Measurements from ENCODE around the gene MRPL55. TPM values are rescaled to one million over a fixed set of nuclear protein-coding genes. Genes with fewer than 3 reads are reported as not detected.

MRPL55 gene
- total RNA-seq, 1 donor: 51.4 TPM

DNA sequence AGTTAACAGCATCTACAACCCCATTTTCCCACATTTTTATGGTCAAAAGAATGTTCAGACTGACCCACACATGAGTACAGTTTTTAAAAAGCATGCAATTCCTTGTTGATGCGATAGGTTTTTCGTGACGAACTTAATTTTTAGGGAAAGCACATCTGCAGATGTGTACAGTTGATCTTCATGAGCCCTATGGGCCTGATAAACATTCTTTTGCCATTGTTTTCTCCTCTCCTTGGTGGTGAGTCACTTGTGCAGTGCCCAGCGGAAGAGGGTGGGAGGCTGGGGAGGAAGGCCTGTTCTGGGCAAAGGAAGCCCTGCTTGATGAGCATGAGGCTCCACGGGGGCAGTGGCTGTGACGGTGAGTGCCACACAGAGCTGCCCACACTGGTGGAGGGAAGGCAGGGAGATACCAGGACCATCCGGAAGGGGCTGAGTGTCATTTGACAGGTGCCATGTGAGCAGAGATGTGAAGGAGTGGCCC, 21.3 kb downstream of the MRPL55 start:
- peak overlapping the region; percentile 100 for H3K4me2 ChIP-seq (ENCODE audit: insufficient read depth, low read length)
- H3K27me3 ChIP-seq (ENCODE audit: insufficient read depth, low read length): no peaks in the 10 kb centered on the region
- H4K20me1 ChIP-seq (ENCODE audit: insufficient read depth, low read length): peaks cover 98% of the 10 kb centered on the region
- H3K79me2 ChIP-seq (ENCODE audit: insufficient read depth, low read length): peaks cover 100% of the 10 kb centered on the region
- peak; percentile 93 for DNase-seq (ENCODE audit: insufficient read length, low spot score, missing footprints)
- peaks cover 65% of the 10 kb centered on the region for H3K4me1 ChIP-seq (ENCODE audit: insufficient read depth, low read length)
- peak overlapping the region; percentile 91 for H3K27ac ChIP-seq (ENCODE audit: low read depth, low read length)
- H2AFZ ChIP-seq (ENCODE audit: low read length): no peak overlapping the region
- H3K36me3 ChIP-seq (ENCODE audit: insufficient read depth, low read length): peaks cover 44% of the 10 kb centered on the region
- no peaks in the 10 kb centered on the region for H3K9me3 ChIP-seq (ENCODE audit: low read depth, low read length)
- peak overlapping the region; percentile 48 for H3K4me3 ChIP-seq (ENCODE audit: insufficient read depth, low read length)
- TF ChIP-seq, protein P1, sequence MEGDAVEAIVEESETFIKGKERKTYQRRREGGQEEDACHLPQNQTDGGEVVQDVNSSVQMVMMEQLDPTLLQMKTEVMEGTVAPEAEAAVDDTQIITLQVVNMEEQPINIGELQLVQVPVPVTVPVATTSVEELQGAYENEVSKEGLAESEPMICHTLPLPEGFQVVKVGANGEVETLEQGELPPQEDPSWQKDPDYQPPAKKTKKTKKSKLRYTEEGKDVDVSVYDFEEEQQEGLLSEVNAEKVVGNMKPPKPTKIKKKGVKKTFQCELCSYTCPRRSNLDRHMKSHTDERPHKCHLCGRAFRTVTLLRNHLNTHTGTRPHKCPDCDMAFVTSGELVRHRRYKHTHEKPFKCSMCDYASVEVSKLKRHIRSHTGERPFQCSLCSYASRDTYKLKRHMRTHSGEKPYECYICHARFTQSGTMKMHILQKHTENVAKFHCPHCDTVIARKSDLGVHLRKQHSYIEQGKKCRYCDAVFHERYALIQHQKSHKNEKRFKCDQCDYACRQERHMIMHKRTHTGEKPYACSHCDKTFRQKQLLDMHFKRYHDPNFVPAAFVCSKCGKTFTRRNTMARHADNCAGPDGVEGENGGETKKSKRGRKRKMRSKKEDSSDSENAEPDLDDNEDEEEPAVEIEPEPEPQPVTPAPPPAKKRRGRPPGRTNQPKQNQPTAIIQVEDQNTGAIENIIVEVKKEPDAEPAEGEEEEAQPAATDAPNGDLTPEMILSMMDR (IDR thresholded peaks at IDR 0.05; ENCODE audit: extremely low read depth, low read depth, low read length): peak; percentile 24

DNA sequence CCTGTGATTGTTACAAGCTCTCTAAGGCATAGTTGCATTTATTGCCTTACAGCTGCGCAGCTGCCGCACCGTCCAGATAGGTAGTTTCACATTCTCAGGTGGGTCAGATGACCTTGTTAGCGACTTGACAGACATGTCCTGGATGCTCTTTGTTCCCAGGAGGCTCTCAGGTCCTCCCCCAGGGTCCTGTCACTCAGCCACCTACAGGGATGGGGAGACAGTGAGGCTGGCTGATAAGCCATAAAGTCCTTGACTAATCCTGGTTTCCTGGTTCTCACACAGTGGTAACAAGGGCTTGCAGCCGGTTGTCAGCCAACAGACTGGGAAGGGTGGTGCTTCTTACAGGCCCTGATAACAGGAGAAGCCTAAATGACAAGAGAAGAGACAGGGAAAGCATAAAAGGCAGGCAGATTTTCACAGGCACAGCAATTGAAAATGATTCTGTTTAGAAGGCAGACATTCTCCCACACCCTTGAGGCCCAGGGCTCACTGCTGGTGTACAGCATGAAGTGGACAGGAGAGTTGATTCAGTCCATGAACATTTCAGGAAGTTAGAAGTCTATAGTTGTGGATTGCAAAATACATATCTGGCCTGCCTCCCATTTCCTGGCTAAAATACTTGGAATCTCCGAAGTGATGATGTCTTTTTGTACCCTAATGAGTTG, 23.7 kb downstream of the MRPL55 start:
- peak; percentile 92 for DNase-seq (ENCODE audit: insufficient read length, low spot score, missing footprints)
- H3K27ac ChIP-seq (ENCODE audit: low read depth, low read length): peak overlapping the region; percentile 91
- peak overlapping the region; percentile 100 for H3K4me2 ChIP-seq (ENCODE audit: insufficient read depth, low read length)
- H3K4me1 ChIP-seq (ENCODE audit: insufficient read depth, low read length): peaks cover 68% of the 10 kb centered on the region
- peaks cover 83% of the 10 kb centered on the region for H4K20me1 ChIP-seq (ENCODE audit: insufficient read depth, low read length)
- H2AFZ ChIP-seq (ENCODE audit: low read length): no peak overlapping the region
- no peaks in the 10 kb centered on the region for H3K27me3 ChIP-seq (ENCODE audit: insufficient read depth, low read length)
- no peaks in the 10 kb centered on the region for H3K9me3 ChIP-seq (ENCODE audit: low read depth, low read length)
- H3K36me3 ChIP-seq (ENCODE audit: insufficient read depth, low read length): peaks cover 29% of the 10 kb centered on the region
- H3K79me2 ChIP-seq (ENCODE audit: insufficient read depth, low read length): peaks cover 94% of the 10 kb centered on the region
- TF ChIP-seq, protein P1 (IDR thresholded peaks at IDR 0.05; ENCODE audit: extremely low read depth, low read depth, low read length): no peak
- H3K4me3 ChIP-seq (ENCODE audit: insufficient read depth, low read length): peak overlapping the region; percentile 94

DNA sequence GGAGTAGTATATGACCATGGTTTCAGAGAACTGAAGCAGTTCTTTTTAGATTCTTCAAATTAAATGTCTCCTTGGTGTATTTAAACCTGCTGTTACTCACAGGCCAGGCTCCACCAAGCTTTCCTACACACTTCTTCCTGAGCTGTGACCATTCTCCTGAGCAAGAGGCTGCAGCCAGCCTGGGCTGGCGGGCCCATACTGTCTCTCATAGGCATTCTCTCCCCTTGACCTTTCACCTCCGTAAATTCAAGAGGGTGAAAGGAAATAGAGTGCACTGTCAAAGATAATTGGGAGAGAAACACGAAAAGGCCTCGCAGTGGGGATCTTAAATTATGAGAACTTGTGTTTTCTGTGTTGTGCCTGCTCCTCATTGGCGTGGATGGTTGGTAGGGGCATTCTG, 24.3 kb downstream of the MRPL55 start:
- H3K36me3 ChIP-seq (ENCODE audit: insufficient read depth, low read length): peaks cover 24% of the 10 kb centered on the region
- H3K9me3 ChIP-seq (ENCODE audit: low read depth, low read length): no peaks in the 10 kb centered on the region
- peak overlapping the region; percentile 91 for H3K27ac ChIP-seq (ENCODE audit: low read depth, low read length)
- peak; percentile 30 for DNase-seq (ENCODE audit: insufficient read length, low spot score, missing footprints)
- H3K79me2 ChIP-seq (ENCODE audit: insufficient read depth, low read length): peaks cover 94% of the 10 kb centered on the region
- H2AFZ ChIP-seq (ENCODE audit: low read length): no peak overlapping the region
- H3K4me2 ChIP-seq (ENCODE audit: insufficient read depth, low read length): peak overlapping the region; percentile 100
- no peaks in the 10 kb centered on the region for H3K27me3 ChIP-seq (ENCODE audit: insufficient read depth, low read length)
- peaks cover 83% of the 10 kb centered on the region for H4K20me1 ChIP-seq (ENCODE audit: insufficient read depth, low read length)
- peaks cover 62% of the 10 kb centered on the region for H3K4me1 ChIP-seq (ENCODE audit: insufficient read depth, low read length)
- TF ChIP-seq, protein P1 (IDR thresholded peaks at IDR 0.05; ENCODE audit: extremely low read depth, low read depth, low read length): no peak
- H3K4me3 ChIP-seq (ENCODE audit: insufficient read depth, low read length): peak overlapping the region; percentile 94

DNA sequence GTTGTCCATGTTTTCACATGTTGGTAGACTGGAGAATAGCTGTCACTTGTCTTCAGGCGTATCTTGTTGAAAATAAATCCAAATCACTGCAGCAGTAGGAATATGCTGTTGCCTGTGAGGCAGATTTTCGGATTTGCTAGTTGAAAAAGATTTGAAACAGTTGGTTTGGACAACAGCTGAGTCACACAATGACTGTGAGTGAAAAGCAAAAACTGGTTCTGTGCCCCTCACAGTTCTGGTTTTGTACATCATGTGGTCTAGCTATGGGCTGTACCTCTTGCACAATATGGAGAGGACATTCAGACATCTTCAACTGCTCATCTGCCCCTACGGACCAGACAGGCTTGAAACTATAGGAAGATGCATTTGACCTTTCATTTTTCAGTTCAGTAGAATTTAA, 24.8 kb downstream of the MRPL55 start:
- no peaks in the 10 kb centered on the region for H3K27me3 ChIP-seq (ENCODE audit: insufficient read depth, low read length)
- H3K36me3 ChIP-seq (ENCODE audit: insufficient read depth, low read length): peaks cover 19% of the 10 kb centered on the region
- peak overlapping the region; percentile 94 for H3K4me3 ChIP-seq (ENCODE audit: insufficient read depth, low read length)
- peak overlapping the region; percentile 100 for H3K4me2 ChIP-seq (ENCODE audit: insufficient read depth, low read length)
- H4K20me1 ChIP-seq (ENCODE audit: insufficient read depth, low read length): peaks cover 83% of the 10 kb centered on the region
- TF ChIP-seq, protein P1 (IDR thresholded peaks at IDR 0.05; ENCODE audit: extremely low read depth, low read depth, low read length): no peak
- H3K27ac ChIP-seq (ENCODE audit: low read depth, low read length): peak overlapping the region; percentile 91
- peak; percentile 98 for DNase-seq (ENCODE audit: insufficient read length, low spot score, missing footprints)
- peaks cover 94% of the 10 kb centered on the region for H3K79me2 ChIP-seq (ENCODE audit: insufficient read depth, low read length)
- H3K9me3 ChIP-seq (ENCODE audit: low read depth, low read length): no peaks in the 10 kb centered on the region
- H3K4me1 ChIP-seq (ENCODE audit: insufficient read depth, low read length): peaks cover 57% of the 10 kb centered on the region
- H2AFZ ChIP-seq (ENCODE audit: low read length): no peak overlapping the region

Data from osteoblast (primary cell).